Measurements from ENCODE around the gene TAC1. TPM values are rescaled to one million over a fixed set of nuclear protein-coding genes. Genes with fewer than 3 reads are reported as not detected.
"Not testable (repeated sequence)": the region's sequence is repeated elsewhere in the genome, so short reads cannot be mapped to it uniquely, and the experiment has no call there.

TAC1 gene
- total RNA-seq, 2 experiments from 2014 or later = not detected

DNA sequence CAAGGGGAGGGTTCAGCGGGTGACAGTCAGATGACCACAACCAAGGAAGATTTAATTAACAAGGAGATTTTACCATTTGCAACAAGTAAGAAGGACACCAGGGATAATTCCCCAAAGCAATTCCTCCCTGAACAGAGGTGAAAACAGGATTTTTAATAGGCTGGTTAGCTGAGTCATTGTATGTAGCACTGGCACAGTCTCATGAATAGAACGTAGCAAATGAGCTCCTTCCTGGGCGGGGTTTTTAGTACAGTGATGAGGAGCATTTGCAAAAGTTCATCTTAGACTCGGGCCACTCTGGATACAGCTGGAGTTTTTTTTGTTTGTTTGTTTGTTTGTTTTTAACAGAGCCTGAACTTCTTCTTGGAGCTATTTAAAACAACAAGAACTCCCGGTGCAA, 39.0 kb downstream of the TAC1 start:
- POLR2A ChIA-PET = no interaction called here
- H3K4me1 ChIP-seq (ENCODE audit: insufficient read depth, low read length, poor library complexity, severe bottlenecking) = no peaks in the 10 kb centered on the region
- intact Hi-C loops (cut with micrococcal nuclease; ENCODE audit: unreplicated experiment) = no loop called here
- H3K9me2 ChIP-seq (ENCODE audit: insufficient read depth, low read length) = no peaks in the 10 kb centered on the region
- no peak for TF ChIP-seq EZH2phosphoT487 (IDR thresholded peaks at IDR 0.05; ENCODE audit: borderline replicate concordance, low read depth, low read length)
- TF ChIP-seq, protein P1, sequence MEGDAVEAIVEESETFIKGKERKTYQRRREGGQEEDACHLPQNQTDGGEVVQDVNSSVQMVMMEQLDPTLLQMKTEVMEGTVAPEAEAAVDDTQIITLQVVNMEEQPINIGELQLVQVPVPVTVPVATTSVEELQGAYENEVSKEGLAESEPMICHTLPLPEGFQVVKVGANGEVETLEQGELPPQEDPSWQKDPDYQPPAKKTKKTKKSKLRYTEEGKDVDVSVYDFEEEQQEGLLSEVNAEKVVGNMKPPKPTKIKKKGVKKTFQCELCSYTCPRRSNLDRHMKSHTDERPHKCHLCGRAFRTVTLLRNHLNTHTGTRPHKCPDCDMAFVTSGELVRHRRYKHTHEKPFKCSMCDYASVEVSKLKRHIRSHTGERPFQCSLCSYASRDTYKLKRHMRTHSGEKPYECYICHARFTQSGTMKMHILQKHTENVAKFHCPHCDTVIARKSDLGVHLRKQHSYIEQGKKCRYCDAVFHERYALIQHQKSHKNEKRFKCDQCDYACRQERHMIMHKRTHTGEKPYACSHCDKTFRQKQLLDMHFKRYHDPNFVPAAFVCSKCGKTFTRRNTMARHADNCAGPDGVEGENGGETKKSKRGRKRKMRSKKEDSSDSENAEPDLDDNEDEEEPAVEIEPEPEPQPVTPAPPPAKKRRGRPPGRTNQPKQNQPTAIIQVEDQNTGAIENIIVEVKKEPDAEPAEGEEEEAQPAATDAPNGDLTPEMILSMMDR (conservative IDR thresholded peaks at IDR 0.05; ENCODE audit: low read length) = no peak
- H3K79me2 ChIP-seq (ENCODE audit: insufficient read depth, low read depth, low read length) = no peaks in the 10 kb centered on the region
- H2AFZ ChIP-seq (ENCODE audit: low read length) = no peak overlapping the region
- DNase-seq (ENCODE audit: low spot score) = no peak
- H4K20me1 ChIP-seq (ENCODE audit: insufficient read depth, low read length) = no peaks in the 10 kb centered on the region
- no peak overlapping the region for H3K4me3 ChIP-seq (ENCODE audit: low read depth, low read length, poor library complexity, severe bottlenecking)
- H3K9me3 ChIP-seq (ENCODE audit: low read length) = no peaks in the 10 kb centered on the region
- no peaks in the 10 kb centered on the region for H3K36me3 ChIP-seq (ENCODE audit: insufficient read depth, low read length)
- no TSS peak for BruUV-seq (replicated peaks)
- H3K4me2 ChIP-seq (ENCODE audit: low read length) = no peak overlapping the region
- CTCF ChIA-PET (ENCODE audit: unreplicated experiment) = no interaction called here
- no peak overlapping the region for H3K27ac ChIP-seq (ENCODE audit: low read depth, low read length, poor library complexity, severe bottlenecking)

DNA sequence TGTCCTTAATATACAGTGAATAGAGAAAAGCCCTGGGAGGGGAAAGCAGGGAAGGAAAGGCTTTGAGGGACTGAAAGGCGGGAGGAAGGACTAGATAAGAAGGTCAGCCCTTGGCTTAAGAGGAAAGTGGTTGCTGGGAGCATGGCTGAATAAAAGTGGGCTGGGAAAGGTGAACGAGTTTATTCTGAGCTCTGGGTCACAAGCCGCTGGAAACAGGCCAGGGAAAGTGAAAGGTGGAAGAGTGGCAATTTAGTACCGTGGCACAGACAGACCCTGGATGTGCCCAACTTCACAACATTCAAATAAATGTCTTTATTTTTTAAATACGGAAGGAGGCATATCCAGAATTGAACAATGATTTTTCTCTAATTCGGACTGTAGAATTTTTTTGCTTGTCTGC, 39.7 kb downstream of the TAC1 start:
- Histone ChIP-seq H3K4me3 (ENCODE audit: low read depth, low read length, poor library complexity, severe bottlenecking) (no peak overlapping the region), H3K36me3 (ENCODE audit: insufficient read depth, low read length) (no peaks in the 10 kb centered on the region), H4K20me1 (ENCODE audit: insufficient read depth, low read length) (no peaks in the 10 kb centered on the region), H2AFZ (ENCODE audit: low read length) (no peak overlapping the region), H3K79me2 (ENCODE audit: insufficient read depth, low read depth, low read length) (no peaks in the 10 kb centered on the region), H3K9me2 (ENCODE audit: insufficient read depth, low read length) (no peaks in the 10 kb centered on the region), H3K27ac (ENCODE audit: low read depth, low read length, poor library complexity, severe bottlenecking) (no peak overlapping the region), H3K4me2 (ENCODE audit: low read length) (no peak overlapping the region), H3K4me1 (ENCODE audit: insufficient read depth, low read length, poor library complexity, severe bottlenecking) (no peaks in the 10 kb centered on the region), H3K9me3 (ENCODE audit: low read length) (no peaks in the 10 kb centered on the region)
- TF ChIP-seq EZH2phosphoT487 (IDR thresholded peaks at IDR 0.05; ENCODE audit: borderline replicate concordance, low read depth, low read length) = no peak
- TF ChIP-seq, protein P1 (conservative IDR thresholded peaks at IDR 0.05; ENCODE audit: low read length) = no peak
- no peak for DNase-seq (ENCODE audit: low spot score)
- ChIA-PET POLR2A (no interaction called here), CTCF (ENCODE audit: unreplicated experiment) (no interaction called here)
- no TSS peak for BruUV-seq (replicated peaks)
- intact Hi-C loops (cut with micrococcal nuclease; ENCODE audit: unreplicated experiment) = no loop called here

DNA sequence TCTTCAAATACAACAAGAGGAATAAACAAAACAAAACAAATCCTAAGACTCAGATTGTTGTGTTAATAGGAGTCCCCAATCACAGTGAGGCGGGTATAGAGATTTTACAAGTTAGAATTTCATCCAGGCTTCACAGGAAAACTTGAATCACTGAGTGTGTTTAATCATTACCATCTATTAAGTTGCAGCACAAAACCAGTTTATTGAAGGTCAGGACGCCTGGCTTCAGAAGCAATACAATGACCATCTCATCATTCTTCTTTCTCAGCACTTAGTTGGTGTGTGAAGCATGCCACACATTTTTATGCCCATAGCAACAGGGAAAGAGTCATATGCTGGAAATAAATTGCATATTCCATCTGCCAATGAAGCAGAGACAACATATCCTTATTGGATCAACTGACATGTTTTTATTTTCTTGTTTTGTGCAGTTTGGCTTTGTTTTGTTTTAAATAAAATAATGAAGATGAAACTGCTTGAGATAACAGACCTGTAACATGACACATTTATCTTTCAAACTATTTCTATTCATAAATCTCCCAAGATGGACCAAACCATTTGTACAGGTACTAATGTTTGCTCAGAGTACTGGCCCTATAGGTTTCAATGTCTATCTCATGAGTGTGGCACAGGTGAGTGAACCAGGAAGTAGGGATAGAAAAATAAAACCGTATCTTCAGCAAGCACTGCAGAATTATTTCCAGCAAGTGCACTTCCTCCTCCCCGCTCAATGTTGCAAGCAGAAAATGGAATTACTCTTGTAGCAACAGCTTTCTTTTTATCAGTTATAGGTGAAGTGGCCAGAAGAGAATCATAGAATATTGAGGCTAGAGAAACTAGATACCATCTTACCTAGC, 40.4 kb downstream of the TAC1 start:
- intact Hi-C loops (cut with micrococcal nuclease; ENCODE audit: unreplicated experiment) = no loop called here
- CTCF ChIA-PET (ENCODE audit: unreplicated experiment) = no interaction called here

DNA sequence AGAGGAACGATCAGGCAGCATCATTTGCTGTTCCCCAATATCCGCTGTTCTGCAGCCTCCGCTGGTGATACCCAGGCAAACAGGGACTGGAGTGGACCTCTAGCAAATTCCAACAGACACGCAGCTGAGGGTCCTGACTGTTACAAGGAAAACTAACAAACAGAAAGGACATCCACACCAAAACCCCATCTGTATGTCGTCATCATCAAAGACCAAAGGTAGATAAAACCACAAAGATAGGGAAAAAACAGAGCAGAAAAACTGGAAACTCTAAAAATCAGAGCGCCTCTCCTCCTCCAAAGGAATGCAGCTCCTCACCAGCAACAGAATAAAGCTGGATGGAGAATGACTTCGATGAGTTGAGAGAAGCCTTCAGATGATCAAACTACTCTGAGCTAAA, 54.5 kb downstream of the TAC1 start:
- H3K4me1 ChIP-seq (ENCODE audit: insufficient read depth, low read length, poor library complexity, severe bottlenecking); H3K27ac ChIP-seq (ENCODE audit: low read depth, low read length, poor library complexity, severe bottlenecking); H3K36me3 ChIP-seq (ENCODE audit: insufficient read depth, low read length); H3K79me2 ChIP-seq (ENCODE audit: insufficient read depth, low read depth, low read length); H3K9me2 ChIP-seq (ENCODE audit: insufficient read depth, low read length); H2AFZ ChIP-seq (ENCODE audit: low read length); intact Hi-C loops (cut with micrococcal nuclease; ENCODE audit: unreplicated experiment); CTCF ChIA-PET (ENCODE audit: unreplicated experiment); H3K4me3 ChIP-seq (ENCODE audit: low read depth, low read length, poor library complexity, severe bottlenecking); BruUV-seq (replicated peaks); H3K9me3 ChIP-seq (ENCODE audit: low read length); POLR2A ChIA-PET; H3K4me2 ChIP-seq (ENCODE audit: low read length); H4K20me1 ChIP-seq (ENCODE audit: insufficient read depth, low read length); DNase-seq (ENCODE audit: low spot score): not testable (repeated sequence)

More for the DNA sequence above, 40.4 kb downstream of the TAC1 start:
- Histone ChIP-seq H3K79me2 (ENCODE audit: insufficient read depth, low read depth, low read length) (no peaks in the 10 kb centered on the region), H3K9me2 (ENCODE audit: insufficient read depth, low read length) (no peaks in the 10 kb centered on the region), H4K20me1 (ENCODE audit: insufficient read depth, low read length) (no peaks in the 10 kb centered on the region), H3K27ac (ENCODE audit: low read depth, low read length, poor library complexity, severe bottlenecking) (no peak overlapping the region), H3K4me3 (ENCODE audit: low read depth, low read length, poor library complexity, severe bottlenecking) (no peak overlapping the region), H2AFZ (ENCODE audit: low read length) (no peak overlapping the region), H3K4me2 (ENCODE audit: low read length) (no peak overlapping the region), H3K36me3 (ENCODE audit: insufficient read depth, low read length) (no peaks in the 10 kb centered on the region), H3K9me3 (ENCODE audit: low read length) (no peaks in the 10 kb centered on the region), H3K4me1 (ENCODE audit: insufficient read depth, low read length, poor library complexity, severe bottlenecking) (no peaks in the 10 kb centered on the region)
- no peak for DNase-seq (ENCODE audit: low spot score)
- POLR2A ChIA-PET = no interaction called here
- BruUV-seq (replicated peaks) = no TSS peak
- no peak for TF ChIP-seq EZH2phosphoT487 (IDR thresholded peaks at IDR 0.05; ENCODE audit: borderline replicate concordance, low read depth, low read length)
- TF ChIP-seq, protein P1 (conservative IDR thresholded peaks at IDR 0.05; ENCODE audit: low read length) = no peak

Data from OCI-LY7 (cell line).